Sigmoid colon (tissue), 7 donors: ENCODE measurements around the gene MAS1. TPM values are rescaled to one million over a fixed set of nuclear protein-coding genes. Genes with fewer than 3 reads are reported as not detected.
"Not testable (repeated sequence)": the region's sequence is repeated elsewhere in the genome, so short reads cannot be mapped to it uniquely, and the experiment has no call there.

Experiments
- DNase-seq: peaks from one replicate; pipeline ENCODE4 v3.0.0-alpha.2; 2019
- H3K27ac ChIP-seq, 4 donors: fragments of 200-600 bp; sonication (generic); one replicate each; pipeline ENCODE4 v1.5.1; 2016 to 2019; ENCODE audit warnings: mild to moderate bottlenecking in 1 of 4
- H3K27me3 ChIP-seq, 3 donors: fragments of 200-600 bp; sonication (generic); one replicate each; pipeline ENCODE4 v1.5.1; 2019; ENCODE audit warnings: mild to moderate bottlenecking in 1 of 3
- H3K36me3 ChIP-seq, 4 donors: fragments of 200-600 bp; sonication (generic); one replicate each; pipeline ENCODE4 v1.5.1; 2016 to 2019
- H3K4me1 ChIP-seq, 4 donors: fragments of 200-600 bp; sonication (generic); one replicate each; pipeline ENCODE4 v1.5.1; 2017 to 2019
- H3K4me3 ChIP-seq, 4 donors: fragments of 200-600 bp; sonication (generic); one replicate each; pipeline ENCODE4 v1.5.1; 2017 to 2019; ENCODE audit warnings: mild to moderate bottlenecking in 2 of 4, moderate library complexity in 1 of 4
- H3K9me3 ChIP-seq, 4 donors: fragments of 200-600 bp in 3 of 4; sonication (generic) in 3 of 4; one replicate each; pipeline versions ENCODE4 v1.5.1 to v1.6.1; 2013 to 2019
- CTCF ChIP-seq, 4 experiments: fragments of 450-650 bp in 3 of 4; fragments of 200-600 bp in 1 of 4; IDR thresholded peaks; one replicate each; pipeline ENCODE4 v1.5.1; 2016 to 2019; ENCODE audit warnings: antibody characterized with exemption in 4 of 4, mild to moderate bottlenecking in 3 of 4, moderate library complexity in 2 of 4
- EP300 ChIP-seq, 4 donors: sonication (generic); formaldehyde crosslinking; IDR thresholded peaks; one replicate each; pipeline ENCODE4 v1.6.1; 2017; ENCODE audit warnings: antibody characterized with exemption in 4 of 4
- POLR2A ChIP-seq, 2 donors: fragments of 450-650 bp; IDR thresholded peaks; one replicate each; pipeline ENCODE4 v1.6.1; 2016; ENCODE audit warnings: antibody characterized with exemption in 2 of 2, mild to moderate bottlenecking in 2 of 2, moderate library complexity in 2 of 2
- POLR2AphosphoS5 ChIP-seq, 4 donors: sonication (generic); formaldehyde crosslinking; IDR thresholded peaks; one replicate each; pipeline ENCODE4 v1.6.1; 2017; ENCODE audit warnings: antibody characterized with exemption in 4 of 4
- WGBS, 2 donors: extraction: QIAGEN DNeasy Blood & Tissue Kit; methylation state at CpG; one replicate each; pipeline ENCODE4 v1.1.7; 2013; 5-methylcytosine and 5-hydroxymethylcytosine counted together
- intact Hi-C: fragments of 100-400 bp; cut with DNase I; formaldehyde crosslinking; loops from one replicate; pipeline ENCODE4 v1.15.1; 2023
- polyA plus RNA-seq, 3 donors: library from polyadenylated mRNA; stranded (reverse); fragments of 200-250 nt; gene quantifications; one replicate each; pipeline ENCODE4 v1.2.3, GENCODE V29; 2013
- total RNA-seq, 4 donors: library from RNA; depleted of rRNA; stranded (reverse); fragments of >200 nt; gene quantifications; one replicate each; pipeline ENCODE4 v1.1.0, GENCODE V29; 2016
- donor health status: healthy with polysubstance abuse.
- donor health status: Bipolar disorder and iron deficiency.
- donor health status: healthy.

Gene MAS1
- total and polyA plus RNA-seq, 7 donors = under 0.01 TPM; not detected in 6

GRCh38 chr6:159863341-159863740 lies 27.4 kb upstream of the MAS1 start:
- intact Hi-C loops = loop anchor here (10.0 kb wide), 2 partner anchors 81 to 161 kb away; no protein-coding TSS in a partner anchor
- not testable (repeated sequence) for H3K4me3 ChIP-seq, H3K9me3 ChIP-seq, H3K27ac ChIP-seq, H3K27me3 ChIP-seq, H3K36me3 ChIP-seq, H3K4me1 ChIP-seq, DNase-seq
- TF ChIP-seq CTCF (IDR thresholded peaks at IDR 0.05) = peak in 2 of 4 experiments; percentile 18 to 26
- WGBS, 2 donors = 16 to 35% methylated on average over 5 of the region's 5 CpGs

- TF ChIP-seq CTCF (IDR thresholded peaks at IDR 0.05) (no peak), EP300 (IDR thresholded peaks at IDR 0.05) (no peak), POLR2AphosphoS5 (IDR thresholded peaks at IDR 0.05) (no peak), POLR2A (IDR thresholded peaks at IDR 0.05) (no peak)
- Histone ChIP-seq H3K9me3 (no peaks in the 10 kb centered on the region), H3K27me3 (no peaks in the 10 kb centered on the region), H3K27ac (no peak overlapping the region), H3K4me1 (no peaks in the 10 kb centered on the region), H3K4me3 (no peak overlapping the region), H3K36me3 (no peaks in the 10 kb centered on the region)
- DNase-seq = no peak
- intact Hi-C loops = loop anchor here (10.0 kb wide), 2 partner anchors 79 to 159 kb away; no protein-coding TSS in a partner anchor
- 89 to 92% methylated on average over 12 of the region's 12 CpGs for WGBS, 2 donors
These were observed 25.4 kb upstream of the MAS1 start for GRCh38 chr6:159865226-159865920.

- 86 to 89% methylated on average over 28 of the region's 28 CpGs for WGBS, 2 donors
- no peak for DNase-seq
- TF ChIP-seq POLR2AphosphoS5 (IDR thresholded peaks at IDR 0.05) = no peak
- no peak for TF ChIP-seq POLR2A (IDR thresholded peaks at IDR 0.05)
- no peak for TF ChIP-seq EP300 (IDR thresholded peaks at IDR 0.05)
- TF ChIP-seq CTCF (IDR thresholded peaks at IDR 0.05) = no peak
These were observed 24.2 kb upstream of the MAS1 start for GRCh38 chr6:159866286-159867247.

GRCh38 chr6:159871241-159871640 lies 19.5 kb upstream of the MAS1 start:
- Histone ChIP-seq H3K36me3 (no peaks in the 10 kb centered on the region), H3K27me3 (no peaks in the 10 kb centered on the region), H3K9me3 (no peaks in the 10 kb centered on the region), H3K27ac (no peak overlapping the region), H3K4me3 (no peak overlapping the region), H3K4me1 (no peaks in the 10 kb centered on the region)
- DNase-seq = no peak
- 96 to 97% methylated on average over 1 of the region's 1 CpG for WGBS, 2 donors
- TF ChIP-seq POLR2AphosphoS5 (IDR thresholded peaks at IDR 0.05) (no peak), EP300 (IDR thresholded peaks at IDR 0.05) (no peak), CTCF (IDR thresholded peaks at IDR 0.05) (no peak), POLR2A (IDR thresholded peaks at IDR 0.05) (no peak)
- intact Hi-C loops = no loop called here

More at GRCh38 chr6:159866286-159867247, 24.2 kb upstream of the MAS1 start:
- H3K4me3 ChIP-seq = no peak overlapping the region
- intact Hi-C loops = loop anchor here (10.0 kb wide), 2 partner anchors 78 to 158 kb away; no protein-coding TSS in a partner anchor
- H3K9me3 ChIP-seq = no peaks in the 10 kb centered on the region
- no peaks in the 10 kb centered on the region for H3K27me3 ChIP-seq
- no peak overlapping the region for H3K27ac ChIP-seq
- no peaks in the 10 kb centered on the region for H3K36me3 ChIP-seq
- no peaks in the 10 kb centered on the region for H3K4me1 ChIP-seq
